Thyroid gland (tissue), 4 donors: ENCODE results near the gene TSPAN15.

Experiments used
- POLR2A ChIP-seq, 2 donors: fragments of 450-650 bp; IDR thresholded peaks; one replicate each; pipeline ENCODE4 v1.6.1; 2017; ENCODE audit warnings: antibody characterized with exemption in 2 of 2, mild to moderate bottlenecking in 2 of 2, moderate library complexity in 1 of 2
- TF ChIP-seq, protein P1 (sequence below), 6 experiments: fragments of 200-600 bp in 3 of 6; fragments of 450-650 bp in 3 of 6; sonication (generic) in 3 of 6; IDR thresholded peaks; one replicate each; pipeline ENCODE4 v1.5.1; 2016 to 2019; ENCODE audit warnings: antibody characterized with exemption in 6 of 6, mild to moderate bottlenecking in 2 of 6, inconsistent platforms in 1 of 6, moderate library complexity in 1 of 6

DNA sequence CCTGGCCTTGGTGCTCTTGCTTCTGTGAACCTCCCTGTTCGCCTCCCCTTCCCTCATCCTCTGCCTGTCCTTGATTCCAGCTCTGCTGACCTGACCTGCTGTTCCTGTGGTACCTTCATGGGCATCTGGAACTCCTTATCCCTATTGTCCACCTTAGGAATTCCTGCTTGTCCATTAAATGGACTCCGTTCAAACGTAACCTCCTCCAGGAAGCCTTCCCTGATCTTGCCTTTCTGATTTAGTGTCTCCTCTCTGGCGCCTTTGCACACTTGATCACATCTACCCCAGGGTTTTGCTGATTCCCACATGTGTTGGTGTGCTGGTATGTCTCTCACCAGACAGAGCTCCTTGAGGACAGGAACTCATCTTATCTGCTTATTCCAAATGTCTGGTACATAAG lies 20.9 kb downstream of the TSPAN15 start:
- TF ChIP-seq, protein P1, sequence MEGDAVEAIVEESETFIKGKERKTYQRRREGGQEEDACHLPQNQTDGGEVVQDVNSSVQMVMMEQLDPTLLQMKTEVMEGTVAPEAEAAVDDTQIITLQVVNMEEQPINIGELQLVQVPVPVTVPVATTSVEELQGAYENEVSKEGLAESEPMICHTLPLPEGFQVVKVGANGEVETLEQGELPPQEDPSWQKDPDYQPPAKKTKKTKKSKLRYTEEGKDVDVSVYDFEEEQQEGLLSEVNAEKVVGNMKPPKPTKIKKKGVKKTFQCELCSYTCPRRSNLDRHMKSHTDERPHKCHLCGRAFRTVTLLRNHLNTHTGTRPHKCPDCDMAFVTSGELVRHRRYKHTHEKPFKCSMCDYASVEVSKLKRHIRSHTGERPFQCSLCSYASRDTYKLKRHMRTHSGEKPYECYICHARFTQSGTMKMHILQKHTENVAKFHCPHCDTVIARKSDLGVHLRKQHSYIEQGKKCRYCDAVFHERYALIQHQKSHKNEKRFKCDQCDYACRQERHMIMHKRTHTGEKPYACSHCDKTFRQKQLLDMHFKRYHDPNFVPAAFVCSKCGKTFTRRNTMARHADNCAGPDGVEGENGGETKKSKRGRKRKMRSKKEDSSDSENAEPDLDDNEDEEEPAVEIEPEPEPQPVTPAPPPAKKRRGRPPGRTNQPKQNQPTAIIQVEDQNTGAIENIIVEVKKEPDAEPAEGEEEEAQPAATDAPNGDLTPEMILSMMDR (IDR thresholded peaks at IDR 0.05), result no peak
- TF ChIP-seq POLR2A (IDR thresholded peaks at IDR 0.05), result no peak
